ES-I3 (cell line): Measurements from ENCODE around the gene HTD2.
"Not testable (repeated sequence)": the region's sequence is repeated elsewhere in the genome, so short reads cannot be mapped to it uniquely, and the experiment has no call there.

Source experiments
- H3K36me3 ChIP-seq: 2 replicates; pipeline ENCODE4 v1.6.1; 2013; ENCODE audit warnings: mild to moderate bottlenecking, low read length, control low read depth, moderate library complexity; ENCODE audit not compliant: insufficient read depth
- H3K4me1 ChIP-seq: 2 replicates; pipeline ENCODE4 v1.6.1; 2013; ENCODE audit warnings: mild to moderate bottlenecking, control low read depth, low read length; ENCODE audit not compliant: insufficient read depth
- H3K9ac ChIP-seq: 2 replicates; pipeline ENCODE4 v1.6.1; 2013; ENCODE audit warnings: low read depth, mild to moderate bottlenecking, low read length, moderate library complexity
- H3K9me3 ChIP-seq: 2 replicates; pipeline ENCODE4 v1.6.1; 2013; ENCODE audit warnings: mild to moderate bottlenecking, low read length, moderate library complexity; ENCODE audit not compliant: control insufficient read depth, insufficient read depth

HTD2 gene

GRCh38 chr3:58305882-58306711 lies at the start of gene HTD2, which contains the start of gene RPP14:
Gene HTD2 (plus strand): TSS chr3:58306520. CDS start chr3:58317614, 11,094 bp downstream.
Gene RPP14 (plus strand): TSS chr3:58306245. CDS start chr3:58310330, 4,085 bp downstream.
- Histone ChIP-seq H3K9ac (peak within 1 kb of the TSS; percentile 87), H3K9me3 (no peaks in the 10 kb centered on the region; the same call in 1 of the 2 replicates), H3K4me1 (peaks cover 5% of the 10 kb centered on the region), H3K36me3 (peaks cover 7% of the 10 kb centered on the region)

GRCh38 chr3:58258392-58259055 lies 47.8 kb upstream of the HTD2 start:
- Histone ChIP-seq H3K4me1 (no peaks in the 10 kb centered on the region), H3K36me3 (no peaks in the 10 kb centered on the region), H3K9me3 (no peaks in the 10 kb centered on the region), H3K9ac (no peak overlapping the region)

DNA sequence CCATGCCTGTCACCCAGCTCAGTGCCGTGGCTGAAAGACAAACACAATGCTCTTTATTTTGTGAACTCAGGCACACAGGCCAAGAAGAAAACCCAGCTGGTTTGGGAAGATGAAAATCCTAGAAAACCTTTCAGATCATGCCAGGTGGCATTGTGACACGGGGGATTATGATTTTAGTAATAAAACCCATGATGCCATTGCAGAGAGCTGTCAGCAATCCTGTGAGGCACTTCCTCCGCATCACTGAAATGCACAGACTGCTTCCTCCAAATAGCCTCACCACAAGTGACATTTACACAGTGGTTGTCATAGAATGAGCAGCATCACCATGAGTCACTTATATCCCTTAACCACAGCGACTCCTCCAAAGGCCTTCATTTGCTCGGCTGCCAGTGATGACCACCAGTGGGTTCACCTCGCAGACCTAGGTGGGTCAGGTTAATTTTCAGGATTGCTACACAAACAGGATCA lies 46.0 kb upstream of the HTD2 start:
- Histone ChIP-seq H3K36me3 (no peaks in the 10 kb centered on the region), H3K9ac (no peak overlapping the region), H3K4me1 (no peaks in the 10 kb centered on the region), H3K9me3 (no peaks in the 10 kb centered on the region)

DNA sequence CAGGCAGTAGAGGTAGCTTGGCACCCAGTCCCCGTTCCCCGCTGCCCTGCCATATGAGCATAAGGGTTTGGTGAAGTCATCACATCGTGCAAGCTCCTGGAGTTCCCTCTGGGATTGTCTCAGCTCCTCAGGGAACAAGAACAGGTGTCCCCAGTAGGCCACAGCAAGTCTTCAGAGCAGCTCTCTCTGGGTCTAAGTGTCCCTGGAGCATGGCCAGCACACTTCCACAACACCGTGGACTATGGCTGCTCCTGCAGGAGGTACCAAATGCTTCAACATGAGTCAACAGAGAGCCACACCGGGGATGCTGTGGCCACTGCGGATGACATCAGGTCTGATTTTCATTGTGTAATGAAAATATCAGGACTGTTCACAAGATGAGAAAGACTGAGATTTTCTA lies 45.6 kb upstream of the HTD2 start:
- H3K36me3 ChIP-seq = no peaks in the 10 kb centered on the region
- H3K4me1 ChIP-seq = no peaks in the 10 kb centered on the region
- H3K9ac ChIP-seq = no peak overlapping the region
- H3K9me3 ChIP-seq = no peaks in the 10 kb centered on the region

GRCh38 chr3:58261954-58262666 lies 44.2 kb upstream of the HTD2 start:
- no peaks in the 10 kb centered on the region for H3K9me3 ChIP-seq
- no peaks in the 10 kb centered on the region for H3K36me3 ChIP-seq
- no peaks in the 10 kb centered on the region for H3K4me1 ChIP-seq
- no peak overlapping the region for H3K9ac ChIP-seq

DNA sequence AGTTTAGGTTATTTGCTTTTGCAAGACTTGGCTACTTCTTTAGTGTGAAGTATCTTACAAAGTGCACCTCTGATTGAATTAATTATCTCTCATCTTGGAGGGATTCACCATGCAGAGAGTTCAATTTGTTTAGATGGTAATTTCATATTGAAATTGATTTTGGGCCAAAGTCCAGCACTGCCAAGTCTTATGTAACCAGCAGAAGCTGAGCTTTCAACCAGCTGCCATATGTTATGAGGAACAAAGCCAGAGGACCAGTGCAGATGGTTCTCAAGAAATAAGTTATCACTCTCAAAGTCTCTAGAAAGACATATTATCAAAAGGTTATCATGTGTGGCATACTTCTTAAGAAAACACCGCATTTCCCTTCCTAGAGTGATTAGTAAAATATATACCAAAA lies 39.7 kb upstream of the HTD2 start:
- Histone ChIP-seq H3K9me3 (no peaks in the 10 kb centered on the region), H3K9ac (no peak overlapping the region), H3K4me1 (no peaks in the 10 kb centered on the region), H3K36me3 (no peaks in the 10 kb centered on the region)

GRCh38 chr3:58267543-58267942 lies 38.8 kb upstream of the HTD2 start:
- H3K4me1 ChIP-seq, H3K9ac ChIP-seq, H3K9me3 ChIP-seq, H3K36me3 ChIP-seq: not testable (repeated sequence)

DNA sequence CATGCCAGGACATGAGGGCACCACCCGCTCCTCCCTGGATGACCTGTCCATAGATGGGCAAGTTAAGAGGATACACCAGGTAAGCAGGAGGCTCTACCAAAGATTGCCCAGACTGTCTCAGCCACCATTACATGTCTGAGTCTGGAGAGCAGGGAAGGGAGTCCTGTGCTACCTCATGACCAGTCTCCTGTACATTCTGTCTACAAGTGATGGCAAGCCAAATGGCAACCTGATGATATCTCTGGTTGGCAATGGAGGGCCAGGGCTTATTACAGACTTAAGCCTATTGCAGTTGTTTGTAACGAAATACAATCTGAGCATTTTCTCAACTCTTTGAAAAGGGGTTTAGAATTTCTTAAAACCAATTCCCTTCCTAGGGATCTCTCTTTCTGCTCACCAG lies 37.0 kb upstream of the HTD2 start:
- no peaks in the 10 kb centered on the region for H3K4me1 ChIP-seq
- H3K36me3 ChIP-seq = no peaks in the 10 kb centered on the region
- no peaks in the 10 kb centered on the region for H3K9me3 ChIP-seq
- no peak overlapping the region for H3K9ac ChIP-seq

- Histone ChIP-seq H3K4me1 (no peaks in the 10 kb centered on the region), H3K9ac (no peak overlapping the region), H3K9me3 (no peaks in the 10 kb centered on the region), H3K36me3 (no peaks in the 10 kb centered on the region)
Measured at GRCh38 chr3:58270485-58270884, 35.8 kb upstream of the HTD2 start.

DNA sequence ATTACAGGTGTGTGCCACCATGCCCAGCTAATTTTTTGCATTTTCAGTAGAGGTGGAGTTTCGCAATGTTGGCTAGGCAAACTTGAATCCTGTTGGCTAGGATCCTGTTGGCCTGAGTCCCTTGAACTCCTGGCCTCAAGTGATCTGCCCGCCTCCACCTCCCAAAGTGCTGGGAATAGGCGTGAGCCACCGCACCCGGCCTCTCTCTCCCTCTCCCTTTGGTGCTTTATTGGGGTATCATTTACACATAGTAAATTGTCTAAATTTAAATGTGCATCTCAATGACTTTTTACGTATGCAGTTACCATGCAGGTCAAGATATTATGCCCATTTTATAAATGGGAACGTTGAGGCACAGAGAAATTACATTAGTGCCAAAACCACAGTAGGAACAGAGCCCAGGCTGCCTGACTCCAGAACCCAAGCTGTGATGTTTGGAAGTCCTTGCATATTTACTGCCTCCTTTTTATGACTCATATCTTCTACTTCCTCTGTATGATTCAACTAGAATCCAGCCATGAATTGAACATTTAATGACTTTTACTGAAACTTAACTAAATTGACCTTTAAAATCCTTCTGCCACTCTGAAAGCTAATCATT lies 34.3 kb upstream of the HTD2 start:
- no peaks in the 10 kb centered on the region for H3K4me1 ChIP-seq
- no peaks in the 10 kb centered on the region for H3K9me3 ChIP-seq
- H3K9ac ChIP-seq = no peak overlapping the region
- H3K36me3 ChIP-seq = no peaks in the 10 kb centered on the region

DNA sequence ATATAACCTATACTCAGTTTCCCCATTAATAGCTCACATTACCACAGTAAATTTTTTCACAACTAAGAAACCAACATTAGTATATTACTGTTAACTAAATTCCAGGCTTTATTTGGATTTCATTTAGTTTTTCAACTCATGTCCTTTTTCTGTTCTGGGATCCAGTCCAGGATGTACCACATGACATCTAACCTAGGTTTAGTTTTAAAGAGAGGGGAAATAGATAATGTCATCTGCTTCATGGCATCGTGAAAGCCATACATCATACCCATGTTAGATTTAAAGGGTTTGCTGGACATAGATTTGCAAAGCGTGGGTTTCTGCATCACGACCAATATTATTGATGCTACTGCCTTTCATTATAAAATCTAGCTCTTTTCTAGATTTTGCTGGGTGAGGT lies 33.4 kb upstream of the HTD2 start:
- Histone ChIP-seq H3K9ac (no peak overlapping the region), H3K4me1 (no peaks in the 10 kb centered on the region), H3K36me3 (no peaks in the 10 kb centered on the region), H3K9me3 (no peaks in the 10 kb centered on the region)

DNA sequence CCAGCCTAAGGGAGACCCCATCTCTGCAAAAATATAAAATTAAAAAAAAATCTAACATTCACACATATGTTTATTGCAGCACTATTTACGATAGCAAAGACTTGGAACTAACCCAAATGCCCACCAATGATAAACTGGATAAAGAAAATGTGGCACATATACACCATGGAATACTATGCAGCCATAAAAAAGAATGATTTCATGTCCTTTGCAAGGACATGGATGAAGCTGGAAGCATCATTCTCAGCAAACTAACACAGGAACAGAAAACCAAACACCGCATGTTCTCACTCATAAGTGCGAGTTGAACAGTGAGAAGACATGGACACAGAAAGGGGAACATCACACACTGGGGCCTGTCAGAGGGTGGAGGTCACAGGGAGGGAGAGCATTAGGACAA lies 33.0 kb upstream of the HTD2 start:
- H3K9ac ChIP-seq, H3K9me3 ChIP-seq, H3K4me1 ChIP-seq, H3K36me3 ChIP-seq: not testable (repeated sequence)

DNA sequence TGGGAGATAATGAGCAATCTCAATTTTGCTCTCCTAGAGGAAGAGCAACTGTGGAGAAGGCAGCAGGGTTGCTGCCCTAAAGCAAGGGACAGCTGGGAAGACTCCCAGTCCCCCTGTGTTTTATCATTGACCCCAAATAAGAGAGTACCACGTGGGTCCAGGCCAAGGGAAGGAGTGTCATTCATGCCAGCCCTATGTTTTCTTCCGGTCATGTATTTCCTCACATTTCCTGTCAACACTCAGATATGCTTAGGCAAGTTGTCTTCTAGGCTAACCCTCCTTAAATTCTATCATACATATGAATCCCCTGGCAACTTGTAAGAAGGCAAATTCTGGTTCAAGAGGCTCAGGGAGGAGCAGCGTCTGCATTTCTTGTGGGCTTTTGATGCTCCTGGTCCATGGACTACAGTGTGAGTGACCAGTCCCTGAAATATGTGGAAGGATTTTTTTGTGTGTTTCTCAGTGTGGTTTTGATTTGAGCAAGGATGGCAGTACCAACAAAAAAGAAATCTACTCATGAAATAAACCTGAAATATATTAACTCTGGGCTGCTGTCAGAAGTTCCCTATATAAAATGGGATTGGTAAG lies 32.2 kb upstream of the HTD2 start:
- Histone ChIP-seq H3K9me3 (no peaks in the 10 kb centered on the region), H3K9ac (no peak overlapping the region), H3K4me1 (no peaks in the 10 kb centered on the region), H3K36me3 (no peaks in the 10 kb centered on the region)

- no peaks in the 10 kb centered on the region for H3K9me3 ChIP-seq
- H3K4me1 ChIP-seq = no peaks in the 10 kb centered on the region
- no peak overlapping the region; the same call in 1 of the 2 replicates for H3K9ac ChIP-seq
- H3K36me3 ChIP-seq = no peaks in the 10 kb centered on the region; the same call in 1 of the 2 replicates
Measured at GRCh38 chr3:58281069-58281468, 25.3 kb upstream of the HTD2 start.
